ENCODE results near the gene DBNDD2.

The DBNDD2 gene, protein sequence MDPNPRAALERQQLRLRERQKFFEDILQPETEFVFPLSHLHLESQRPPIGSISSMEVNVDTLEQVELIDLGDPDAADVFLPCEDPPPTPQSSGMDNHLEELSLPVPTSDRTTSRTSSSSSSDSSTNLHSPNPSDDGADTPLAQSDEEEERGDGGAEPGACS

DNA sequence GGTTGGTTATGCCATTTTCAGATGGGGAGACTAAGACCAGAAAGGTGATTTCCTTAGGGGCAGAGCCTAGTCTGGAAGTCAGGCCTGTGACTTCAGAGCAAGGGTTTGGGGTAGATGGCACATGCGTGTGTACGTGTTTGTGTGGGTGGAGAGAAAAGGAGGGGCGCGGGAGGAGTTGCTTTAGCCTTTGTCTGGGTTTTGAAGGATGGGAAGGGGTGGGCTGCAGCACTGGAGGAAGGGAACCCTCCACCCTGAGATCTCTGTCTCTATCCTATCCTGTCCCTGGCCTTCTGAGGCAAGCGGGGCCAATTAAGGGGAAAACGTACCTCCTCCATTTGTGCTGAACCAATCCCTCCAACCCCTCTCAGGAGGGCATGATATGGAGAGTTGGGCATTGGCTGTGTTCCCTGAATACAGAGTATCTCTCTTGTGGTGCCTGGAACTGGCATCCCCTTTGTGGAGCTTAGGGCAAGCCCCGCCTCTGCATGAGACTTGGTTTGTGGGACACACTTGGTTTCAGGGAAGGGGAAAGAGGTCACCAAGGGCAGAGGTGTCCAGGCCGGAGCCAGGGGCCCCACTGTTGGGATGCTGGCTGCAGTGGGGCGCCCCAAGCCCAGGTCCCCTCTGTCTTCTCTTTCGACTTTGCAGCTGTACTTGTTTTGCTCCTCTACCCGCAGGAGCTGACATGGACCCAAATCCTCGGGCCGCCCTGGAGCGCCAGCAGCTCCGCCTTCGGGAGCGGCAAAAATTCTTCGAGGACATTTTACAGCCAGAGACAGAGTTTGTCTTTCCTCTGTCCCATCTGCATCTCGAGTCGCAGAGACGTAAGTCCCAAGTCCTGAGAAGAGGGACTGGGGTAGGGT lies at the start of gene DBNDD2:
DBNDD2 (plus strand) TSS at position 507 of the 863 bp plus-strand sequence; CDS start at position 686, 179 bp downstream.
- in situ Hi-C loops (cut with HindIII; ENCODE audit: low sequenced_read_pairs): no loop called here

DNA sequence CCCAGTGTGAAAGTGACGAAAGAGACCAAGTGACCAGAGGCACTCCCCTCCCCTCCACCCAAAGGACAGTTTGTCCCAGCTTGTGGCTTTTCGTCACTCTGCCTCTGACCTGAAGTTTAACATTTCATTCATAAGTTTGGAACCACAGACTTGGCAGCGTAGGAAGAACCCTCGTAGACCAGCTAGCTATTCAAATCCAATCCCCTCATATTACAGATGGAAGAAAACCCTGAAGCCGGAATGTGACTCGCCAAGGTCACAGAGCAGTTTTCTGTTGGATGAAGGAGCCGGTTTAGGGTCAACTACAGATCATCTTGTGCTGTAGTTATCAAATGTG lies 49.1 kb upstream of the DBNDD2 start:
- in situ Hi-C loops (cut with HindIII; ENCODE audit: low sequenced_read_pairs): no loop called here

DNA sequence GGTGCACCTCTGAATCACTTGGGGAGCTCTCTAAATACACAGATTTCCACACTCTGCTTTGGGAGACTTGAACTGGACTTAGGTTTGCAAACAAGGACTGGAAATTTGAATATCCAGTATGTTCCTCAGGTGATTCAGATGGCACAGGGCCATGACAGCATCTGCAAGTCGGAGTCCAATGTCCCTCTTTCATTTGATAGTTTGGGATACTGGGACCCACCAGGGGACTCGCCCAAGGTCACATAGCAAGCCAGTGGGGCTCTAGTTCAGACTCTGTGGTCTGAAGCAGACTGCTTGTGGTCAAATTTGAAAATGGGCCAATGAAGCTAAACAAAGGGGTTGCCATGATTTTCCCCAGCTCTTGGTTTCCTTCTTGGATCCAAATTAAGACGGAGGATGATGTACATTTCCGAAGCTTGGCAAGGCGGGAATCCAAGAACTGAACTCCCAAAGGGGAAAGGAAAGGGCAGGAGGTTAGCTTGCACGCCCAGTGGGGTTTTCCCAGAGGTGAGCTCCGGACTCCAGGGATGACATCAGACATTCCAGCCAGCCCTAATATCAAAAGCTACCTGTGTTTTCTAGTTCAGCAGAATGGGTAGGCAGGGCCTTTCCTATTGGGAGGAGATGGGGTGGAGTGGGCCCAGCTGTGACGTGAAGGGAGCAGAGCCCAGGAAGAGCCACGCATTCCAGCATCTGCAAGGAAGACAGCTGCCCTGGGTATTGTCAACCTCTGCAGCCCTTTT lies 48.5 kb upstream of the DBNDD2 start:
- in situ Hi-C loops (cut with HindIII; ENCODE audit: low sequenced_read_pairs): no loop called here

DNA sequence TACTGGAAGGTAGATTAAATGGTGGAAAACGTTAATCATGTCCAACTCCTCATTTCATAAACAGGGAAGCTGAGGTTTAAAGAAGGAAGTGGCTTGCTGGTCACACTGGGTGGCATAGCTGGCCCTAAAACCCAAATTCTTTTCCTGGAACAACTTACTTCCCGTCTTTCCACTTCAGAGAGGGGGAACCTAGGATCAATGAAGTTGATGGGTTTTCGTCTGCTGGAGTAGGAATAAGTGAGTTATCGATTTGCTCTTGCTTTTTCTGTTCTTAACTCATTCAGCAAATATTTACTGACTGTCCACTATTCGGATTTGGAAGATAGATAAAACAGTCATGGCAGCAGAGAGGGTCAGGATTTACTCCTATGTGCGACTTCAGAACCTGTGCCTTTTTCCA lies 46.3 kb upstream of the DBNDD2 start:
- in situ Hi-C loops (cut with HindIII; ENCODE audit: low sequenced_read_pairs): no loop called here

DNA sequence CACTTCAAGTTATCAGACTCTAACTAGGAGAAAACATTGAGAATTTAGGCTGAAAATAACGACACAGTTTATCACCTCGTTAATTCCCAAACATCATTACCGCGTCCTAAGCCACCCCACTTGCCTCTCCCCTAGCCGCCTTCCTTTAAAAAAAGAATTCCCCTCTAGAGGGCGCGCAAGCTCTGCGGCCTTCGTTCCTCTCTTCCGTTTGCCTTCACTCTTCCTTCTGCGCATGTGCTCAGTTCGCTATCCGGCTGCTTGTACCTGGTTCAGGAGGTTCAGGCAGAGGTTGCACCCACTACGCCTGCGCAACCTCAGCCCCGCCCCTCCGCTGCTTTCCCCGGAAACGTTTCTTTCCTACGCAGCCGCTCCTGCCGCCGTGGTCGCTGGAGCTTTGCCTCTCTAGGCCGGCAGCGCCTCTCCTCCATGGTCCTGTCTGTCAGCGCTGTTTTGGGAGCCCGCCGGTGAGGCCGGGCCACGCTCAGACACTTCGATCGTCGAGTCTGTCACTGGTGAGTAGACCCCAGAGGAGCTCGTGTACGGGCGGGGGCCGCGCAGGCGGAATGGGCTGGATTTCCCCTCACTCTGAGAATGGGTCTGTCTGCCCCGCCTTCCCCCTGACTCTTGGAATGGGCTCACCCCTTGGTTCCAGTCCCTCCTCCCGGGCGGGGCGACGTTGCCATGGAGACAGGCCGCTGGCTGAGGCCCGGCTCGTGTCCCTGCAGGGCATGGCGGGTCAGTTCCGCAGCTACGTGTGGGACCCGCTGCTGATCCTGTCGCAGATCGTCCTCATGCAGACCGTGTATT lies 45.1 kb upstream of the DBNDD2 start, which contains the start of gene SYS1:
SYS1 (plus strand) TSS at position 353 of the 807 bp plus-strand sequence; CDS start at position 729, 376 bp downstream.
- in situ Hi-C loops (cut with HindIII; ENCODE audit: low sequenced_read_pairs): no loop called here

DNA sequence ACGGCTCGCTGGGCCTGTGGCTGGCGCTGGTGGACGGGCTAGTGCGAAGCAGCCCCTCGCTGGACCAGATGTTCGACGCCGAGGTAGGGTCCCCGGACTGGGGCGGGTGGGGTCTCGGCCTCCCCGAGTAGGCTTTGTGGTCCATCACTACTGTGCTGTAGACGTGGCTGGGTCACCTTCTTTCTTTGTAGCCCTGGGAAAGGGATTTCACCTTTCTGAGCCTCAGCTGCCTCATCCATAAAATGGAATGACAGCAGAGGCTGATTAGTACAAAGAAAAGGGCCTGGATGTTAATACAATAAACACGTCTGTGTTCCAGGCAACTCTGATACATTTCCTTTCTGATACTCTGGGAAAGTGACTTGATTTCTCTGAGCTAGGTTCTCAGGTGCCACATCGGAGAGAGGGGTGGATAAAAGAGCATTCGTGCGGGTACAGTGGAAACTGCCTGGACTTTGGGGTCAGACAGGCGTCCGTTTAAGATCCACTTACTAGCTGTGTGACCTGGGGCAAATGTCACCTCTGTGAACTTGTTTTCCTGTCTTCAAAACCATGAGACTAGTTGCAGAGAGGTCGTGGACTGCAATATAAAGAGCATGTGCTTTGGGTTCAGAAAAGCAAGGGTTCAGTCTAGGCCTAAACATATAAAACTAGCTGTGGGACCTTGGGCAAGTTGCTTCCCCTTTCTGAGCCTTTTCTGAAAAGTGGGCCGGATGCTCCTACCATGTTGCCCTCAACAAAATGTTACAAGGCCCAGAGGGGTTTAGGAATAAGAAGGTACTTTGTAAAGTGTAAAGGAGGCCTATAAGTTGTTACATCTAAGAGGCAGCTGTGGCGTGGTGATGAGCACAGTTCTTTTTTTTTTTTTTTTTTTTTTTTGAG lies 44.2 kb upstream of the DBNDD2 start:
- in situ Hi-C loops (cut with HindIII; ENCODE audit: low sequenced_read_pairs): no loop called here

DNA sequence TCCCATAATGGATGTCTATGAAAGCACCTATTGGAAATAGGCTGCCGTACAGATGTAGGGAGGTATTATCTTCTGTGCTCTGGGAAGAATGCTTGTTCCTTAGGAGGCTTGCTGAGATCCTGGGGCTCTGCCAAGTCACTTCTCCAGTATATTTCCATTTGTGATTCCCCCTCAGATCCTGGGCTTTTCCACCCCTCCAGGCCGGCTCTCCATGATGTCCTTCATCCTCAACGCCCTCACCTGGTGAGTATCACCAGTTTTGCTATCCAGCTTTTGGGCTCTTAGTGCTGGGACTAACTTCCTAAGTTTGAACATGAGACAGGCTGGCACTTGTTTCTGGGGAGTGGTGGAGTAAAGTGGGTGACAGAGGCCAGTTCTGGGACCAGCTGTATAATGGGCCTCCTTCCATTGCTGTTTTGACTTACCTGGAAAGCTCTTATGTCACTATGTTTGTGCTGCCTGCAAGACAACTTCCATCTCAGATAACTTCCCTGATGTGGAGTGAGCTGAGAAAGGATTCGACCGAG lies 42.6 kb upstream of the DBNDD2 start:
- in situ Hi-C loops (cut with HindIII; ENCODE audit: low sequenced_read_pairs): no loop called here

DNA sequence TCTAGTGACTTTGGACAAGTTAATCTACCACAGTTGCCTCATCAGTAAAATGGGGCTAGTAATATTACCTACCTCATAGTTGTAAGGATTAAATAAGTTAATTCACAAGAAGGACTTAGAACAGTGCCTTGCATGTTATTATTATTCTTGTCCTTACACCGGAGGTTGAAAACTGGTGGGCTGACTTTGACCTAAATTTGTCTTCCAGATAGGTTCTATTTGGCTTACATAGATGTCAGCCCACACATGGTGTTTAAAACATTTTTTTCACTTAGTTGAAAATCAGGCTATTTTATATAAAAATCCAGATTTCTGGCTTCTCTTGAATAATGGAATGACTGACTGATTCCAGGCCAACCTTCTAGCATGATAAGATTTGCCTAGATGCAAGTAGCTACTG lies 41.9 kb upstream of the DBNDD2 start:
- in situ Hi-C loops (cut with HindIII; ENCODE audit: low sequenced_read_pairs): no loop called here

DNA sequence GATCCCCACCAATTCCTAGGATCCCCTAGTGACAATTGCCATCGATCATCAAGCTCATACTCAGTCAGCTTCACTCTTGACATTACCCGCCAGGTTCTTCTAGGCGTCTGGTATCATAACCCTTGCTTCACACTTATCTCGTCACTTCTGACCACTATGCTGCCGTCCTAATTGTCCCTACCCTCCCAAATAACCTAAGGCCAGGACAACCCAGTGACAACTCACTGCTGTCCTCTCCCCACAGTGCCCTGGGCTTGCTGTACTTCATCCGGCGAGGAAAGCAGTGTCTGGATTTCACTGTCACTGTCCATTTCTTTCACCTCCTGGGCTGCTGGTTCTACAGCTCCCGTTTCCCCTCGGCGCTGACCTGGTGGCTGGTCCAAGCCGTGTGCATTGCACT lies 41.5 kb upstream of the DBNDD2 start:
- in situ Hi-C loops (cut with HindIII; ENCODE audit: low sequenced_read_pairs): no loop called here

DNA sequence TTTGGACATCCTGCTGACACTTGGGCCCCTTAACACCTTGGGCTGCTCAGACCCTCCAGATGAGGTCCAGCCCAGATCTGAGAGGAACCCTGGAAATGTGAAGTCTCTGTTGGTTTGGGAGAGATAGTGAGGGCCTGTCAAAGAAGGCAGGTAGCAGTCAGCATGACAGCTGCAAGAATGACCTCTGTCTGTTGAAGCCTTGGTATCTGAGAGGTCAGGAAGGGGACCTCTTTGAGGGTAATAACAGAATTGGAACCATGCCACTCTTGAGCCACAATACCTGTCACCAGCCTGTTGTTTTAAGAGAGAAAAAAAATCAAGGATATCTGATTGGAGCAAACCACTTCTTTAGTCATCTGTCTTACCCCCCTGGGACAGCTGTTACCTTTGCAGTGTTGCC lies 41.0 kb upstream of the DBNDD2 start:
- in situ Hi-C loops (cut with HindIII; ENCODE audit: low sequenced_read_pairs): no loop called here

DNA sequence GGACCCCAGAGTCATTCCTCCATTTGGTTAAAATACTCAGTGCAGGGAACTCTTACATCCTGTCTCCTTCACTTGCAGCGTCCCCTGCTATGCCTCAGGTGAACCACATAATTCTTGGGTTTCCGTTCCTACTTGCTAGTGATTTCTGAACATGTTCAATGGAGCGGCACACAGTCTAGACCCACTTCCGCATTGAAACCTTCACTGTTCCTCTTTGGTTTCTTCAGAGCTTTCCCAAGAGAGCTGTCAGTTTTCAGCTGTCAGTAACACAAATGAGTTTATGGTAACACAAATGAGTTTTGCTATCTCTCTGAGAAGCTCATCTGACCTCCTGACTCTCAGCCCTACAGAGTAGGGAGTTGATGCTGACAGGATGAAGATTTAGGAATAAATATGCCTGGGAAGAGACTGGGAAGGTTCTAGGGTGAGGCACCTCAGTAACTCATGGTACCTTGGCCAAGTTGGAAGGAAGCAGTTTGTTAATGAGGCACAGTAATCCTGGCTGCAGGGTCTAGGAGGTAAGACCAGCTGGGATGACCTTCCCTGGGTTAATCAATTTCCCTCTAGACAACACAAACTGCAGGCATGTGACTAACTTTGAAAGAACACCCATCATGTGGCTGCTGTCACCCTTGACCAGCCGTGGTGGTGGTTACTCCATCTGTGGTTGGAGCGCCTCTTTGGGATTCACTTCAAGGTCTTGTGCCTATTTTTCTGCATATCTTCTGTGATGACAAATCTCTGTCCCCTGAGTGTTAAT lies 39.7 kb upstream of the DBNDD2 start:
- in situ Hi-C loops (cut with HindIII; ENCODE audit: low sequenced_read_pairs): no loop called here

DNA sequence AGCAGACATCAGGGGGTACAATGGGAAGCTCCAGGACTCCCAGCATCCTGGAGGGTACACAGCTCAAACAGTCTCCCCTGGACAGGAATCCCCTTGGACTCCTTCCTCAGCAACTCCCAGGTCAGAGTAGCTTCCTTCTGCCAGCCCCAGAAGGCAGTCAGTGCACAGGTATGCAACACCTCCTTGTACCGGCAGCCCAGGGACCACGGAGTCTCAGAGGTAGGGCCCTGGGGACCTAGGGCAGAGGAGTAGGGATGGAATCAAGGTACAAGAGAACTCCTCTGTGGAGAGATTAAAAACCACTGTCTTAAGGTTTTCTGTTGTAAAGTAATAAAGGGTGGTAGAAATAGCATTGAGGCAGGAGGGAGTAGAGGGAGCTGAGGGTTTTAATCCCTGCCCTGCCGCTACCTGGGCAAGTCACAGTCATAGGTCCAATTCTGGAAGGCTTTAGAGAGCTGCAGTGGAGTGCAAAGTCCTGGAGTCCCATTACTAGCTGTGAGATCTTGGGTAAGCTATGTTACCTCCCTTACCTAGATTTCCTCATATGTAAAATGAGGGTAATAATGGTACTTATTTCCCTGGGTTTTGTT lies 37.4 kb upstream of the DBNDD2 start:
- in situ Hi-C loops (cut with HindIII; ENCODE audit: low sequenced_read_pairs): no loop called here

DNA sequence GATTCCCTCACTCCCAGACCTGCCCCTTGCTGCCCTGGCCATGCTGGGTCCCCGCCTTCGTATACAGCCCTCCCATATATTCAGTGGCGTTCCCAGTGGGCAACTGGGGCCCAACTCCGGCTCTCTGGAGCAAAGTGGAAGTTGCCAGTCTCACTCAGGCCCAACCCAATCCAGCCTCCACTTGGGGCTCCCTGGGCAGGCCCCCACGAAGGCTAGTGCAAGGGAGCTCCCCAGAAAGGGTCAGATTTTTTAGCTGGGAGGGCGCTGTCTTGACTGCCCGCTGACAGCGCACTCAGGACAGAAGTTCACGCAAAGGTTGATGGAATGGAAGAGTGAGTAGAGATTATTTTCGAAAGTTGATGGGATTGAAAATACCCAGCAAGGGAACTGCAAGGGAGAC lies 35.8 kb upstream of the DBNDD2 start:
- in situ Hi-C loops (cut with HindIII; ENCODE audit: low sequenced_read_pairs): no loop called here

DNA sequence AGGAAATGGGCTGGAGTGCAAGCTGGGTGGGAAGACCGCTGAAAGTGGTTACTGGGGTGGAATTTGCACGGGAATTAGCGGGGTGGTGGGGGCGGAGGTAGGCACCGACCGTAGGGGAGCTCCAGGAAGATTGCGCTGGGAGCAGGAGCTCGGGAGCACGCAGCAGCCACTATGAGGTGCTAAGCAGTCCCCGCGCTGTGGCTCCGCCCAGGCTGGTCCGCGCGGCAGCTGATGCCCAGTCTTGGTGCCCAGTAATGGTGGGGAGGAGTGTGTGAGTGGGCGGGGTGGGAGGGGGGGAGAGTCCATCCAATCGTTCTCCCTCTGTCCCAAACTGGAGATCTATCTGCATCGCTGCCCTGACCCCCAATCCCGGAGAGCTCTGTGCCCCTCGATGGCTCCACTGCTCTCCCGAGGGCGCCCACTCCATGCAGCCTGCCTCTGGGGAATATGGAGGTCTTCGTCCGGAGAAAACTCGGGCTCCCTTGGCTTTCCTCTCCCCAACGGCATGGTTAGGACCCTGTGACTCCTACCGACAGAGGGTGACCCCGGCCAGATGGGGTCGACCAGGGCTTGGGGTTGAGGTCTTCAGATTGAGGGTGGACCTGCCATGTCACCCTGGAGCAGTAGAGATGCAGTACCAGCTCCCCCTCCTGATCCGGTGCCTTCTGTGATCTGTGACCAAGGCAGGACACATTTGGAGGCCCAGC lies 35.3 kb upstream of the DBNDD2 start:
- in situ Hi-C loops (cut with HindIII; ENCODE audit: low sequenced_read_pairs): no loop called here

DNA sequence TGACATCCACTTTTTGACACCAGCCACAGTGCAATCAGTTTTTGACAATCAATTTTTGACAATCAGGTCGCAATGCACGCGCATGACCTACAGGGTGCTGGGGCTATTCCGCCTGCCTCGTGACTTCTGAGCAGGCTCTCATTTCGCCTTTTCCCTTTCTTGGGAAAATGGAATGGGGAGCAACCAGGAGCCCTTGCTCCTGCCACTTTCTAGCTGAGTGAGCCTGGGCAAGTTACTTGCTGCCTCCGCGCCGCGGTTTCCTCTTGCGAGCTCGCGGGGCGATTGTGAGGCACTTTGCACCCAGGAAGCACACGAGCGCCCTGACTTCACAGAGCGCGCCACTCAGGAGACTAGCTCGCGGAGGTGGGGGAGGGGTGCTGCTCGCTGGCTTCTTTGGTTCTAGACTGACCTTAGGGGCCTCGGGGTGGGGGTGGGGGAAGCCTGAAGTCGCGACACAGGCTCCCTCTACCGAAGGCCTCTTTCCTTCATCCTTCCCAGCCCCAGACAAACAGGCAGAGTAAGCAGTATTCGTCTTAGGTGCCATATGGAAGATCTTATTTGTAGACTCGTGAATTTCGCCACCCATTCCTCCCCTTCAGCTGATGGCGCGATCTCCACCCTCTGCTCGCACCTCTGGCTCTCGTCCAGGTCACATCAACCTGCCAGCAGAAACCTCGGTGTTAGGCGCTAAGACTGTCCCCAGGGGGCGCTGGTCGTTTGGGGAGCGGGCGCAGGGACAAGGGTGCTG lies 34.6 kb upstream of the DBNDD2 start:
- in situ Hi-C loops (cut with HindIII; ENCODE audit: low sequenced_read_pairs): no loop called here

DNA sequence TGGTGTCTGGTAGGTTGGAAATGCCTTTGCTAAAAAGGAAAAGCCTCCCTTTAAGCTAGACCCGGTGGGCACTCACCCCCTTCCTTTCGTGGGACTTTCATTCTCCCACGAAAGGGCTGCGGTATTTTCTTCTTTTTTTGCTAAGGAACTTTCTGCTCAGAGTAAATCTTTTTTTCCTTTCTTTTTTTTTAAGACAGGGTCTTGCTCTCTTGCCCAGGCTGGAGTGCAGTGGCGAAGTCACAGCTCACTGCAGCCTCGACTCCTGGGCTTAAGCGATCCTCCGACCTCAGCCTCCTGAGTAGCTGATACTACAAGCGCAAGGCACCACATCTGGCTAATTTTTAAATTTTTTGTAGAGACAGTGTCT lies 34.0 kb upstream of the DBNDD2 start:
- in situ Hi-C loops (cut with HindIII; ENCODE audit: low sequenced_read_pairs): no loop called here

DNA sequence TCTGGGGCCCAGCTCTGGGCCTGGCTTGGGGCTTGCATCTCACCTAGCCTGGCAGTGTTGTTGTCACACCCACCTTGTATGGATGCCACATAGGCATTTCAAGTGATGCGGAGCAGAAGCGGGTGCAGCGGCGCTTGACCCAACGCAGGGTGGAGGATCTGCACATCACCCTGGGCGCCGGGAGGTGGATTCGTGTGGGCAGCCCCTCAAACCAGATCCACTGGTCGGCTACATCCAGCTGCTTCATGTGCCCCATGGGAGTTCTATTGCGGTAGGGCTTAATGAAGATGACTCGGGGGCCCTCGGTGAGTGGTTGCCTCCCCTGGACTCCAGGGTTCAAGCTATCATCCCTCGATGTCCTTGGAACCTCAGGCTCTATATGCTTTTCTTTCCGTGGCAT lies 33.1 kb upstream of the DBNDD2 start:
- in situ Hi-C loops (cut with HindIII; ENCODE audit: low sequenced_read_pairs): loop anchor here (5.0 kb wide), 2 partner anchors 47 to 68 kb away; partner anchors contain the start of genes MATN4 and RBPJL

All from endothelial cell of hepatic sinusoid (primary cell).